Body of pancreas (tissue), 4 donors: ENCODE data around the gene MAP1A.

Source experiments
- POLR2A ChIP-seq, 3 donors: fragments of 450-650 bp; IDR thresholded peaks; one replicate each; pipeline ENCODE4 v1.6.1; 2016; ENCODE audit warnings: antibody characterized with exemption in 3 of 3, mild to moderate bottlenecking in 2 of 3
- TF ChIP-seq, protein P1 (sequence below), 7 experiments: fragments of 450-650 bp in 4 of 7; fragments of 200-600 bp in 3 of 7; sonication (generic) in 3 of 7; IDR thresholded peaks; one replicate each; pipeline ENCODE4 v1.5.1; 2016 to 2019; ENCODE audit warnings: antibody characterized with exemption in 7 of 7

DNA sequence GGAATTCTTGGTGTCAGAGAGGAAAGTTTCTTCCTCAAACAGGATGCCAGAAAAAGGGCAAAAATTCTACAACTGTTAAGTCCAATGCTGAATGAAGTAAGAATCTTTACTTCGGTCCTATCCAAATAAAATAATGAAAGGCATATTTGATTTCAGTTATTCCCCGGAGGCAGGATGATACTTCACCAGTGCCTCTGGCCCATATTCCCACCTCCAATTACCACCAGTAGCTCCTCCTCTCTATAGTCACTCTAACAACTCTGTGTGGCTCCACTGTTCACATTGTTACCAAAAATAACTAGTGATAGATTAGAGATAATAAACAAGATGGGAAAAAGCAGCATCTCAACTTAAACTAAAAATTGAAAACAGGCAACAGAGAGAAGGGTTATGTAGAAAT is 20.7 kb downstream of the MAP1A start:
- TF ChIP-seq, protein P1, sequence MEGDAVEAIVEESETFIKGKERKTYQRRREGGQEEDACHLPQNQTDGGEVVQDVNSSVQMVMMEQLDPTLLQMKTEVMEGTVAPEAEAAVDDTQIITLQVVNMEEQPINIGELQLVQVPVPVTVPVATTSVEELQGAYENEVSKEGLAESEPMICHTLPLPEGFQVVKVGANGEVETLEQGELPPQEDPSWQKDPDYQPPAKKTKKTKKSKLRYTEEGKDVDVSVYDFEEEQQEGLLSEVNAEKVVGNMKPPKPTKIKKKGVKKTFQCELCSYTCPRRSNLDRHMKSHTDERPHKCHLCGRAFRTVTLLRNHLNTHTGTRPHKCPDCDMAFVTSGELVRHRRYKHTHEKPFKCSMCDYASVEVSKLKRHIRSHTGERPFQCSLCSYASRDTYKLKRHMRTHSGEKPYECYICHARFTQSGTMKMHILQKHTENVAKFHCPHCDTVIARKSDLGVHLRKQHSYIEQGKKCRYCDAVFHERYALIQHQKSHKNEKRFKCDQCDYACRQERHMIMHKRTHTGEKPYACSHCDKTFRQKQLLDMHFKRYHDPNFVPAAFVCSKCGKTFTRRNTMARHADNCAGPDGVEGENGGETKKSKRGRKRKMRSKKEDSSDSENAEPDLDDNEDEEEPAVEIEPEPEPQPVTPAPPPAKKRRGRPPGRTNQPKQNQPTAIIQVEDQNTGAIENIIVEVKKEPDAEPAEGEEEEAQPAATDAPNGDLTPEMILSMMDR (IDR thresholded peaks at IDR 0.05): no peak
- no peak for TF ChIP-seq POLR2A (IDR thresholded peaks at IDR 0.05)
